ENCODE measurements around the gene GPRC5D. TPM values are rescaled to one million over a fixed set of nuclear protein-coding genes. Genes with fewer than 3 reads are reported as not detected.

The GPRC5D gene
- total and polyA plus RNA-seq, 9 of the 15 experiments (the other 6 are each of a cell fraction or from before 2014, with no cell fraction given) = 1.0 to 1.1 TPM; not detected in 7

DNA sequence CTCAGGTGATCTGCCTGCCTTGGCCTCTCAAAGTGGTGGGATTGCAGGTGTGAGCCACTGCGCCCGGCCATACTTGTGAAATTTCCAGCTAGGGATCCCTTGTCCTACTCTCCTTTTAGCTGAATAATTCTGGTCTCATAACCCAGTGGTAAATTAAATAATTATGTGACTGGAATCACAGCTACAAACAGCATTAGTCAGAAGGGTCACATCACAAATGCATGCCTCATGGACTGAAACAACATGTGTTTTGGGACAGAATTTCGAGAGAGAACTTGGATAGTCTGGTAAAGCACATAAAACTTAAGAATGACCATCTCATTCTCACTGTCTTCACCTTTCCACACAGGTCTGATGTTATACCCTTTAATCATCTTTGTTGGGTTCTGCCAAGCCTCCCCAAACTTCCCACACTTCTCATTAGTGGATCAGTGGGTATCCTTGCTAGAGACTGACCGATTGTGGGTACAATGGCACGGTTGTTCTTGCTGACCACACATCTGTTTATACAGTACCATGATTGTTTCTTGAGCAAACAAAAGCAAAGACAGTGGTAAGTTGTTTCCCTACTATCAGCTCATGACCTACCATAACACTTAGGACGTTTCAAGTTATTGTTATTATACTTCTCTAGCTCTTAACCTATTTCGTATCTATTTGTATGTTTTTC is 5.1 kb downstream of the GPRC5D start:
- Histone ChIP-seq H3K4me3 (no peak overlapping the region), H3K27ac (ENCODE audit: extremely low read depth, low read depth, low read length) (no peak overlapping the region), H2AFZ (ENCODE audit: low read depth, low read length) (no peak overlapping the region), H3K4me2 (ENCODE audit: insufficient read depth, low read length) (no peak overlapping the region), H3K4me1 (replicated peaks in 1 of 2; ENCODE audit: control insufficient read depth in 2 of 2, insufficient read depth in 2 of 2, low read length in 2 of 2) (no peaks in the 10 kb centered on the region), H3K27me3 (ENCODE audit: control insufficient read depth in 2 of 2, insufficient read depth in 2 of 2, low read length in 2 of 2) (no peaks in the 10 kb centered on the region), H3K9me3 (replicated peaks; ENCODE audit: control insufficient read depth, insufficient read depth, low read depth, low read length) (no peaks in the 10 kb centered on the region), H3K9me1 (ENCODE audit: control insufficient read depth, insufficient read depth, low read length) (no peaks in the 10 kb centered on the region), H3K9ac (ENCODE audit: insufficient read depth in 1 of 2, low read depth in 2 of 2, low read length in 2 of 2) (no peak overlapping the region), H4K20me1 (replicated peaks; ENCODE audit: control insufficient read depth, insufficient read depth, low read length) (no peaks in the 10 kb centered on the region), H3K79me2 (ENCODE audit: control insufficient read depth, insufficient read depth, low read length) (no peaks in the 10 kb centered on the region), H3K36me3 (ENCODE audit: control insufficient read depth, insufficient read depth, low read length) (peaks cover 9% of the 10 kb centered on the region; the same call in 2 of the 3 replicates)
- WGBS (ENCODE audit: insufficient coverage, low coverage, missing lambda C conversion rate) = 58% methylated on average over 6 of the region's 7 CpGs
- intact Hi-C loops (cut with micrococcal nuclease) = no loop called here
- DNase-seq (ENCODE audit: extremely low read depth in 1 of 4, low spot score in 3 of 4) (no peak), FAIRE-seq (no peak), ATAC-seq (no peak)
- TF ChIP-seq TCF7L2 (IDR thresholded peaks at IDR 0.05; ENCODE audit: low read depth, low read length) = no peak
- no peak for TF ChIP-seq ZNF780A (CRISPR knock-in tag; IDR thresholded peaks at IDR 0.05)
- no peak for TF ChIP-seq HNRNPUL1 (IDR thresholded peaks at IDR 0.05; ENCODE audit: low read length)
- TF ChIP-seq POLR2B (IDR thresholded peaks at IDR 0.05; ENCODE audit: low read depth, partially characterized antibody) = no peak
- TF ChIP-seq TEAD2 (tag; IDR thresholded peaks at IDR 0.05) = no peak
- no peak for TF ChIP-seq RBM14 (IDR thresholded peaks at IDR 0.05; ENCODE audit: borderline replicate concordance, insufficient read depth, low read depth, low read length)
- no peak for TF ChIP-seq HDAC8 (tag; IDR thresholded peaks at IDR 0.05)
- TF ChIP-seq NCOA4 (IDR thresholded peaks at IDR 0.05; ENCODE audit: partially characterized antibody) = no peak
- TF ChIP-seq MIER1 (IDR thresholded peaks at IDR 0.05; ENCODE audit: low read depth) = no peak
- TF ChIP-seq DDX20 (tag; IDR thresholded peaks at IDR 0.05; ENCODE audit: low read depth) = no peak
- TF ChIP-seq, protein P1, sequence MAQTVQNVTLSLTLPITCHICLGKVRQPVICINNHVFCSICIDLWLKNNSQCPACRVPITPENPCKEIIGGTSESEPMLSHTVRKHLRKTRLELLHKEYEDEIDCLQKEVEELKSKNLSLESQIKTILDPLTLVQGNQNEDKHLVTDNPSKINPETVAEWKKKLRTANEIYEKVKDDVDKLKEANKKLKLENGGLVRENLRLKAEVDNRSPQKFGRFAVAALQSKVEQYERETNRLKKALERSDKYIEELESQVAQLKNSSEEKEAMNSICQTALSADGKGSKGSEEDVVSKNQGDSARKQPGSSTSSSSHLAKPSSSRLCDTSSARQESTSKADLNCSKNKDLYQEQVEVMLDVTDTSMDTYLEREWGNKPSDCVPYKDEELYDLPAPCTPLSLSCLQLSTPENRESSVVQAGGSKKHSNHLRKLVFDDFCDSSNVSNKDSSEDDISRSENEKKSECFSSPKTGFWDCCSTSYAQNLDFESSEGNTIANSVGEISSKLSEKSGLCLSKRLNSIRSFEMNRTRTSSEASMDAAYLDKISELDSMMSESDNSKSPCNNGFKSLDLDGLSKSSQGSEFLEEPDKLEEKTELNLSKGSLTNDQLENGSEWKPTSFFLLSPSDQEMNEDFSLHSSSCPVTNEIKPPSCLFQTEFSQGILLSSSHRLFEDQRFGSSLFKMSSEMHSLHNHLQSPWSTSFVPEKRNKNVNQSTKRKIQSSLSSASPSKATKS (CRISPR knock-in tag; IDR thresholded peaks at IDR 0.05) = no peak
- TF ChIP-seq SRF (CRISPR knock-in tag; IDR thresholded peaks at IDR 0.05) = no peak
- TF ChIP-seq ZNF184 (CRISPR knock-in tag; IDR thresholded peaks at IDR 0.05) = no peak
- in situ Hi-C loops (cut with MboI) = no loop called here
- no TSS peak for BruUV-seq (replicated peaks)
- ChIA-PET POLR2A (interaction anchor here (0.7 to 1.5 kb wide), 2 partner anchors 13 to 21 kb away, joined by 3 to 4 read pairs; no protein-coding TSS in a partner anchor), CTCF (ENCODE audit: low intra/inter-chr PET ratio) (no interaction called here)
